ENCODE measurements around the gene LDHA.

The LDHA gene

GRCh38 chr11:18416459-18416858 lies 22.1 kb downstream of the LDHA start:
- no peak overlapping the region for H3K27ac Mint-ChIP-seq
- peaks cover 3% of the 10 kb centered on the region for H3K27me3 Mint-ChIP-seq (ENCODE audit: low read depth, poor library complexity)
- peaks cover 5% of the 10 kb centered on the region for H3K4me1 Mint-ChIP-seq
- DNase-seq, result no peak
- peaks cover 4% of the 10 kb centered on the region for H3K9me3 Mint-ChIP-seq
- no peak for TF ChIP-seq CTCF (IDR thresholded peaks at IDR 0.05)
- H3K4me3 Mint-ChIP-seq, result no peak overlapping the region
- H3K36me3 Mint-ChIP-seq (ENCODE audit: low read depth), result no peaks in the 10 kb centered on the region

- H3K36me3 Mint-ChIP-seq (ENCODE audit: low read depth), result no peaks in the 10 kb centered on the region
- TF ChIP-seq CTCF (IDR thresholded peaks at IDR 0.05), result no peak
- no peaks in the 10 kb centered on the region for H3K4me1 Mint-ChIP-seq
- H3K27ac Mint-ChIP-seq, result no peak overlapping the region
- no peaks in the 10 kb centered on the region for H3K9me3 Mint-ChIP-seq
- no peak overlapping the region for H3K4me3 Mint-ChIP-seq
- peaks cover 6% of the 10 kb centered on the region for H3K27me3 Mint-ChIP-seq (ENCODE audit: low read depth, poor library complexity)
- DNase-seq, result no peak
Observed at GRCh38 chr11:18419040-18419439, 24.7 kb downstream of the LDHA start.

DNA sequence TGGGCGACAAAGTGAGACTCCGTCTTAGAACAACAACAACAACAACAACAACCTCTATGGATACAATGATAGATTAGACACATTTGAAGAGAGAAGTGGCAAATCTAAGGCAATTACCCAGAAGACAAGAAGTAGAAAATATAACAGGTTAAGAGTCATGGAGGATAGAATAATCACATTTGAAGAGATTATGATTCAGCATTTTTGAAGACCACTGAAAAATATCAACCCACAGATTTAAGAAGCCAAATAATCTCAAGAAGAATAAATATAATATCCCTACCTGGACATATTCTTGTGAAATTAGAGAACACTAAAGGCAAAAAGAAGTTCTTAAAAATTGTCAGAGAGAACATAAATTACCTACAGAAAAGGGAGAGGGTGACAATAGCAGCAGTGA lies 25.7 kb downstream of the LDHA start:
- no peak for TF ChIP-seq CTCF (IDR thresholded peaks at IDR 0.05)
- DNase-seq, result no peak
- peaks cover 7% of the 10 kb centered on the region for H3K27me3 Mint-ChIP-seq (ENCODE audit: low read depth, poor library complexity)
- no peaks in the 10 kb centered on the region for H3K9me3 Mint-ChIP-seq
- H3K4me1 Mint-ChIP-seq, result no peaks in the 10 kb centered on the region
- no peak overlapping the region for H3K27ac Mint-ChIP-seq
- no peaks in the 10 kb centered on the region for H3K36me3 Mint-ChIP-seq (ENCODE audit: low read depth)
- no peak overlapping the region for H3K4me3 Mint-ChIP-seq

DNA sequence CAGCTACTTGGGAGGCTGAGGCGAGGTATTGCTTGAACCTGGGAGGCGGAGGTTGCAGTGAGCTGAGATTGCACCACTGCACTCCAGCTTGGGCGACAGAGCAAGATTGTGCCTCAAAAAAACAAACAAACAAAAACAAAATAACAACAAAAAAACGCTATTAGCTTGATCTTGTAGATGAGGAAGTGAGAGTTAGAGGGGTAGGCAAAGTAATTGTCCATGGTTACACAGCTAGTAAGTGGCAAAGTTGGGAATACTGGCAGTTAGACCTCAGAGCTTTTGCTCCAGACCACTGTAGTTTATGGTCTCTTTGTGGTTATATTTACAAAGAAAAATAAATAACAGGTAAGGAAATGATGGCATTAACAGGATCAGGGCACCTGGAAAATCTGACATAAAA lies 32.9 kb downstream of the LDHA start:
- Mint-ChIP-seq H3K9me3 (no peaks in the 10 kb centered on the region), H3K36me3 (ENCODE audit: low read depth) (no peaks in the 10 kb centered on the region), H3K27me3 (ENCODE audit: low read depth, poor library complexity) (peaks cover 13% of the 10 kb centered on the region), H3K4me3 (no peak overlapping the region), H3K27ac (no peak overlapping the region), H3K4me1 (no peaks in the 10 kb centered on the region)
- no peak for DNase-seq
- no peak for TF ChIP-seq CTCF (IDR thresholded peaks at IDR 0.05)

- Mint-ChIP-seq H3K27ac (no peak overlapping the region), H3K36me3 (ENCODE audit: low read depth) (no peaks in the 10 kb centered on the region), H3K4me3 (no peak overlapping the region), H3K4me1 (no peaks in the 10 kb centered on the region), H3K9me3 (no peaks in the 10 kb centered on the region), H3K27me3 (ENCODE audit: low read depth, poor library complexity) (peaks cover 7% of the 10 kb centered on the region)
- no peak for TF ChIP-seq CTCF (IDR thresholded peaks at IDR 0.05)
- DNase-seq, result no peak
Observed at GRCh38 chr11:18429332-18429731, 35.0 kb downstream of the LDHA start.

- H3K4me1 Mint-ChIP-seq, result no peaks in the 10 kb centered on the region
- H3K9me3 Mint-ChIP-seq, result peaks cover 9% of the 10 kb centered on the region
- TF ChIP-seq CTCF (IDR thresholded peaks at IDR 0.05), result no peak
- H3K36me3 Mint-ChIP-seq (ENCODE audit: low read depth), result no peaks in the 10 kb centered on the region
- no peak for DNase-seq
- H3K4me3 Mint-ChIP-seq, result no peak overlapping the region
- H3K27ac Mint-ChIP-seq, result no peak overlapping the region
- H3K27me3 Mint-ChIP-seq (ENCODE audit: low read depth, poor library complexity), result peaks cover 6% of the 10 kb centered on the region
Observed at GRCh38 chr11:18438691-18439090, 44.3 kb downstream of the LDHA start.
